ENCODE measurements around the gene INO80.

INO80 gene

DNA sequence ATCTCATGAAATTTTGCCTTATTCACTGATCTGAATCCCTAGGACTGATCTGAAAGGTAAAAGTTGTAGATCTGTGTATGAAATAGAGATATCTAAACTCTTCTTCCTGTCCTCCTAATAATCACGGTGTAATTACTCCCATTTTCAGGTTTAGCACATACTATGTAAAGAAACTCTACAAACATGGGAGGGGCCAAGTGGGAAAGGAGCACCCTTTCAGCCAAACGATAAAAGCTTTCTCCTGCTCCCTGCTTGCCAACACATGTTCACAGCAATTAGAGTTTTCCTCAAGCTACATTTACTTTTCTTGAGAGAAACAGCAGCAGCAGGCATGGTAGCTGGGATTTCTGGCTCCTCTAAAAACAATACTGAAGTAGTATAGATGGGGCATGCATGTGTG lies 91.2 kb downstream of the INO80 start:
- DNase-seq (ENCODE audit: low read depth, low spot score): no peak
- TF ChIP-seq POLR2AphosphoS5 (IDR thresholded peaks at IDR 0.05; ENCODE audit: borderline replicate concordance, low read depth, low read length) (no peak), FOXP2 (optimal IDR thresholded peaks at IDR 0.05; ENCODE audit: control extremely low read depth, extremely low read length, insufficient read depth) (no peak), EZH2 (IDR thresholded peaks at IDR 0.05) (no peak)
- no peaks in the 10 kb centered on the region for H3K9me3 ChIP-seq (ENCODE audit: low read depth, low read length)
- H3K4me3 ChIP-seq: no peak overlapping the region
- peak overlapping the region; percentile 53 for H3K27ac ChIP-seq
- peaks cover 47% of the 10 kb centered on the region for H3K36me3 ChIP-seq (ENCODE audit: insufficient read depth, low read length)
- peak overlapping the region; percentile 16 for H3K9ac ChIP-seq (ENCODE audit: insufficient read length)

DNA sequence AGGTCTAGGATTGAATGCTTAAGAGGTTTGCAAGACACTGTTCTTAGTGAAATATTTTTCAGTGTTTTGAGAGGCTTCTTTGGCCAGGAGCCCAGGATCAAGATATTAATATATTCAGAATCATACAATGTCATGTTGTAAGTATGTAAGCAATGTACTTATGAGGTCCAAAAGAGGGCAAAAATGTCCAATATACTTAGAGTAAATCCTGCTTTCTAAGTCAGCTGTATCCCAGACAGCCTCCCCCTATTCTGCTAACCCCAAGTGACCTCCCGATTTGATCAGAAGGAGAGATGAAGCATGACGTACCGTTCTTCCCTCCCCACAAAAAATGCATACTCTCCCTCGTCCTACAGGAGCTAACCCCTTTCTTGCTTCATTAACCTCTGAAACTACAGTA lies 91.9 kb downstream of the INO80 start:
- Histone ChIP-seq H3K4me3 (no peak overlapping the region), H3K27ac (peak overlapping the region; percentile 53), H3K9ac (ENCODE audit: insufficient read length) (no peak overlapping the region), H3K9me3 (ENCODE audit: low read depth, low read length) (no peaks in the 10 kb centered on the region), H3K36me3 (ENCODE audit: insufficient read depth, low read length) (peaks cover 52% of the 10 kb centered on the region)
- TF ChIP-seq EZH2 (IDR thresholded peaks at IDR 0.05) (no peak), POLR2AphosphoS5 (IDR thresholded peaks at IDR 0.05; ENCODE audit: borderline replicate concordance, low read depth, low read length) (no peak), FOXP2 (optimal IDR thresholded peaks at IDR 0.05; ENCODE audit: control extremely low read depth, extremely low read length, insufficient read depth) (no peak)
- no peak for DNase-seq (ENCODE audit: low read depth, low spot score)

DNA sequence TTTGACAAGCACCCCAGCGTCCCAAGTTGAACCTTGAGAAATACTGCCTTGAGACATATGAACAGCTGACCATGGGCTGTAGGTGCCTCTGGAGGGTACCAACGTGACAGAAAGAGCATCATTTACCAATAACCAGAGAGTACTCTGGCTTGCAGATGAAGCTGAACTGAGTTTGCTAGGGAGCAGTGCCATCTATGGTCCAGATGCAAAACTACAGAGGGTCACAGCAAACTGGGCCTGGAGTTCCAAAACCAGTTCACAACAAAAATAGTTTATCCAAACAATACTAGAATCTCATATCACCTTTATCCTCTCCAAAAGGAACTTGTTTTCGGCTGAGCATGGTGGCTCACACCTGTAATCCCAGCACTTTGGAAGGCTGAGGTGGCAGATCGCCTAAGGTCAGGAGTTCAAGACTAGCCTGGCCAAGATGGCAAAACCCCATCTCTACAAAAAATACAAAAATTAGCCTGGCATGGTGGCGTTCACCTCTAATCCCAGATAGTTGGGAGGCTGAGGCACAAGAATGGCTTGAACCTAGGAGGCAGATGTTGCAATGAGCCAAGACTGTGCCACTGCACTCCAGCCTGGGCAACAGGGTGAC lies 93.5 kb downstream of the INO80 start:
- Histone ChIP-seq H3K9ac (ENCODE audit: insufficient read length) (no peak overlapping the region), H3K9me3 (ENCODE audit: low read depth, low read length) (no peaks in the 10 kb centered on the region), H3K27ac (no peak overlapping the region), H3K36me3 (ENCODE audit: insufficient read depth, low read length) (peaks cover 48% of the 10 kb centered on the region), H3K4me3 (no peak overlapping the region)
- no peak for TF ChIP-seq FOXP2 (optimal IDR thresholded peaks at IDR 0.05; ENCODE audit: control extremely low read depth, extremely low read length, insufficient read depth)
- TF ChIP-seq POLR2AphosphoS5 (IDR thresholded peaks at IDR 0.05; ENCODE audit: borderline replicate concordance, low read depth, low read length): no peak
- TF ChIP-seq EZH2 (IDR thresholded peaks at IDR 0.05): no peak
- DNase-seq (ENCODE audit: low read depth, low spot score): no peak

DNA sequence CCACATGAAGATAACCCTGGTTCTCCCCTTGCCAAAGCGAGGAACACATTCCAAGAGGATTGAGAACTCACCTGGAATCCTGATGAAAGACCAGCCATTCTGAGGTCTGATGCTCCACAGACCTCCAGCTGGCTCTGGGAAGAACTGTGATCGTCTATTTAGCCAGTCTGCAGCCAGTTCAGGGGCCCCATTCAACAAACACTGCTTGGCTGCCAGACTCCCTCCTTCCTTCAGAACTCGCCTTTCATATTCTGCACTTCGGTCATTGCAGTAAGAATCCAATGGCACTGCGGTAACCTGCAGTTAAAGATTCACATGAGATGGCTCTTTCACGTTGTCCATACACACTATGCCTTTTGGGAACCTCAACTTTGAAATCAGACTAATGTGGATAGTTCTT lies 95.3 kb downstream of the INO80 start:
- H3K9me3 ChIP-seq (ENCODE audit: low read depth, low read length): no peaks in the 10 kb centered on the region
- no peak overlapping the region for H3K9ac ChIP-seq (ENCODE audit: insufficient read length)
- no peak for TF ChIP-seq FOXP2 (optimal IDR thresholded peaks at IDR 0.05; ENCODE audit: control extremely low read depth, extremely low read length, insufficient read depth)
- TF ChIP-seq POLR2AphosphoS5 (IDR thresholded peaks at IDR 0.05; ENCODE audit: borderline replicate concordance, low read depth, low read length): no peak
- TF ChIP-seq EZH2 (IDR thresholded peaks at IDR 0.05): no peak
- H3K4me3 ChIP-seq: no peak overlapping the region
- no peak overlapping the region for H3K27ac ChIP-seq
- H3K36me3 ChIP-seq (ENCODE audit: insufficient read depth, low read length): peaks cover 40% of the 10 kb centered on the region
- DNase-seq (ENCODE audit: low read depth, low spot score): no peak

DNA sequence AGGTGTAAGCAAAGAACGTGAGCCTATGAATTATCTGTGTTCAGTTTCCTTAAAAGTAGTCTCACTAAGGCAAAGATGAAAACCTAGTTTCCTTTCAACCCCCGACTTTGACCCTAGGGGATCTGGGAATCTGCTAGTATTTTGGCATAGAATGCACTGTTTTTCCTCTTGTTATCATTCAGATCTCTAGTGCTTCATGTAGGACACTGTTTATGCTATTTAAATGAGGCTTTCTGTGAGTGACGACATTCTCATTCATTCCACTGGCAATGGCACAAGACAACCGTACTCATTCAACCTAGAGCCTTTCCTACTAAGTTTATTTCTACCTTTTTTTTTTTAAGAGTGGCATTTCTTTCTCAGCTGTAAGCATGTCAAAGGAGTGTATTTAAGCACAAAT lies 95.8 kb downstream of the INO80 start:
- Histone ChIP-seq H3K36me3 (ENCODE audit: insufficient read depth, low read length) (peaks cover 42% of the 10 kb centered on the region), H3K9me3 (ENCODE audit: low read depth, low read length) (no peaks in the 10 kb centered on the region), H3K27ac (no peak overlapping the region), H3K9ac (ENCODE audit: insufficient read length) (no peak overlapping the region), H3K4me3 (no peak overlapping the region)
- TF ChIP-seq POLR2AphosphoS5 (IDR thresholded peaks at IDR 0.05; ENCODE audit: borderline replicate concordance, low read depth, low read length): no peak
- no peak for TF ChIP-seq EZH2 (IDR thresholded peaks at IDR 0.05)
- TF ChIP-seq FOXP2 (optimal IDR thresholded peaks at IDR 0.05; ENCODE audit: control extremely low read depth, extremely low read length, insufficient read depth): no peak
- no peak for DNase-seq (ENCODE audit: low read depth, low spot score)

DNA sequence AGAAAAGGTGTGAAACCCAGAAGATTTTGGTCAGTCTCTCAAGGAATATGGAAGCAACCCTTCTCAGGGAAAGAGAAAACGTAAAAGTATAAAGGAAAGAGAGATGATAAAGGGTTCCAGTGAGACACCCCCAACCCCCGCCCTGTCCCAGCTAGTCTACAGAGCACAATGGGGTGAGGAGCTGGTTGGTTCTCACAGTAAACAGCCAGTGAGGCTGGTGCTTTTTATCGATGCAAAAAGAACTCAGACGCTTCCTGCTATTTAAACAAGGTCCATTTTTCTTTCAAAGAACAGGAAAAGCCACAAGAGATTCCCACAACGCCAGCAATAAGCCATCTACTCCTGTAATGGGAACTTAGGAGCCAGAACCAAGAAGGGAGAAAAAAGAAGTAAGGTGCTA lies 96.9 kb downstream of the INO80 start:
- no peak overlapping the region for H3K27ac ChIP-seq
- TF ChIP-seq POLR2AphosphoS5 (IDR thresholded peaks at IDR 0.05; ENCODE audit: borderline replicate concordance, low read depth, low read length) (no peak), EZH2 (IDR thresholded peaks at IDR 0.05) (no peak), FOXP2 (optimal IDR thresholded peaks at IDR 0.05; ENCODE audit: control extremely low read depth, extremely low read length, insufficient read depth) (no peak)

DNA sequence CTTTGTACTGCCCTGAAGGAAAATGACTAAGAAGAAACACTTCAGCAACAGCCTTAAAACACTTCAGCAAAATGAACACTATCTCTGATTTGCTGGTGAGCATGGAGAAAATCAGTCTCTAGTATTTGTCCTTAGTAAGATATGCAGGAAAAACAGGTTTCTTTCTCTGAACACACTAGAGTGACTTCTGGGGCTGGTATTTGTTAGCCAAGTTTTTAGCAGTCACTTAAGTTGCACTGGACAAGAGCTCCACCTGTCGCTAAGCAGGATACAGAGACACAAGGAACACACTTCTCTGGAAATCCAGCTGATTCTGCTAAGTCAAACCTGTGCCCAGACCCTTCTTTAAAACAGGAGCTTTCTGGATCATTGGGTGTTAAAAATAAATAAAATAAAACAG lies 97.5 kb downstream of the INO80 start:
- H3K4me3 ChIP-seq: no peak overlapping the region
- H3K36me3 ChIP-seq (ENCODE audit: insufficient read depth, low read length): peaks cover 48% of the 10 kb centered on the region
- no peak for DNase-seq (ENCODE audit: low read depth, low spot score)
- H3K9ac ChIP-seq (ENCODE audit: insufficient read length): no peak overlapping the region
- H3K27ac ChIP-seq: no peak overlapping the region
- H3K9me3 ChIP-seq (ENCODE audit: low read depth, low read length): no peaks in the 10 kb centered on the region
- no peak for TF ChIP-seq FOXP2 (optimal IDR thresholded peaks at IDR 0.05; ENCODE audit: control extremely low read depth, extremely low read length, insufficient read depth)
- TF ChIP-seq POLR2AphosphoS5 (IDR thresholded peaks at IDR 0.05; ENCODE audit: borderline replicate concordance, low read depth, low read length): no peak
- TF ChIP-seq EZH2 (IDR thresholded peaks at IDR 0.05): no peak

More for the DNA sequence above, 96.9 kb downstream of the INO80 start:
- Histone ChIP-seq H3K9me3 (ENCODE audit: low read depth, low read length) (no peaks in the 10 kb centered on the region), H3K4me3 (no peak overlapping the region), H3K36me3 (ENCODE audit: insufficient read depth, low read length) (peaks cover 46% of the 10 kb centered on the region), H3K9ac (ENCODE audit: insufficient read length) (no peak overlapping the region)
- DNase-seq (ENCODE audit: low read depth, low spot score): no peak

DNA sequence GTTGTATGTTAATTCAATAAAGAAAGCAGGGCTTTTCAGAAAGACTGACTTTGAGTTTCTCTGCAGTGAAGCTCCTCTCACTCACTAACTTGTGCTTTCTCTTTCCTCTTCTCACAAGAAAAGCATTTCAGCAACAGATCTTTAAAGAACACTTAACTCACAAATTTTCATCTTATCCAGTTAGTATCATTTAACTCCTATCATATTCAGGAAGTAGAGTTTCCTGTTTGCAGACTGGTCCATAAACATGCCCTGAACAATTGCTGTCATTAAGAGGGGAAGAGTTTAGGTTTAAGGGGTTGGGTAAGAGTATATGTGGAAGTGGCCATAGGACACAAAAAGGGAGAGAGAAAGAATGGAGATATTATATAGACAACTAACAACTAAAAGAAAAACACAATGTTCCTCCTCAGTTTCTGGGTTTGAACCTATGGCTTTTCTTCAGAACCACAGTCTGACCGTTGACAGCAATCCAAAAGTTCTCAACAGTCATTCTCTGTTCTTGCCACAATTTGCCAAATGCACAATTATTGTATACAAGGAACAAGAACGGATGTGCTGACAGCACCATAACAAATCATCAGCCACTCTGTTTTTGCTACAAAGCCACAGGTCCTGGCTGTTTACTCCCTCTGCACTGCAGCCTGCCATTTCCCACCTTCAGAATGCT lies 98.9 kb downstream of the INO80 start:
- H3K4me3 ChIP-seq: no peak overlapping the region
- H3K9me3 ChIP-seq (ENCODE audit: low read depth, low read length): no peaks in the 10 kb centered on the region
- H3K27ac ChIP-seq: peak overlapping the region; percentile 53; the same call in 1 of the 2 replicates
- H3K36me3 ChIP-seq (ENCODE audit: insufficient read depth, low read length): peaks cover 53% of the 10 kb centered on the region
- TF ChIP-seq POLR2AphosphoS5 (IDR thresholded peaks at IDR 0.05; ENCODE audit: borderline replicate concordance, low read depth, low read length) (no peak), FOXP2 (optimal IDR thresholded peaks at IDR 0.05; ENCODE audit: control extremely low read depth, extremely low read length, insufficient read depth) (no peak), EZH2 (IDR thresholded peaks at IDR 0.05) (no peak)
- DNase-seq (ENCODE audit: low read depth, low spot score): no peak
- no peak overlapping the region for H3K9ac ChIP-seq (ENCODE audit: insufficient read length)
